Skeletal muscle satellite cell (primary cell): ENCODE measurements around the gene ZNF808.
"Not testable (repeated sequence)": the region's sequence is repeated elsewhere in the genome, so short reads cannot be mapped to it uniquely, and the experiment has no call there.

Experiments
- H3K27me3 ChIP-seq: 2 replicates; pipeline ENCODE4 v1.7.0; 2013; ENCODE audit warnings: low read length; ENCODE audit not compliant: control insufficient read depth, insufficient read depth
- H3K36me3 ChIP-seq: 2 replicates; pipeline ENCODE4 v1.7.0; 2013; ENCODE audit warnings: mild to moderate bottlenecking, control low read depth, low read length; ENCODE audit not compliant: insufficient read depth
- H3K4me1 ChIP-seq: 2 replicates; pipeline ENCODE4 v1.7.0; 2013; ENCODE audit warnings: low read length; ENCODE audit not compliant: control insufficient read depth, insufficient read depth
- H3K4me2 ChIP-seq: 2 replicates; pipeline ENCODE4 v1.7.0; 2013; ENCODE audit warnings: mild to moderate bottlenecking, low read length
- H3K4me3 ChIP-seq: 2 replicates; pipeline ENCODE4 v1.7.0; 2013; ENCODE audit warnings: low read length
- H3K9ac ChIP-seq: 2 replicates; pipeline ENCODE4 v1.7.0; 2013; ENCODE audit warnings: mild to moderate bottlenecking, low read depth, low read length, moderate library complexity
- H3K9me3 ChIP-seq: replicated peaks from 2 replicates; pipeline ENCODE4 v1.7.0; 2013; ENCODE audit warnings: mild to moderate bottlenecking, control low read depth, low read length

The ZNF808 gene

GRCh38 chr19:52538815-52539214 is 11.3 kb downstream of the ZNF808 start:
- H3K4me2 ChIP-seq, H3K4me1 ChIP-seq, H3K36me3 ChIP-seq, H3K27me3 ChIP-seq, H3K4me3 ChIP-seq, H3K9me3 ChIP-seq, H3K9ac ChIP-seq: not testable (repeated sequence)

DNA sequence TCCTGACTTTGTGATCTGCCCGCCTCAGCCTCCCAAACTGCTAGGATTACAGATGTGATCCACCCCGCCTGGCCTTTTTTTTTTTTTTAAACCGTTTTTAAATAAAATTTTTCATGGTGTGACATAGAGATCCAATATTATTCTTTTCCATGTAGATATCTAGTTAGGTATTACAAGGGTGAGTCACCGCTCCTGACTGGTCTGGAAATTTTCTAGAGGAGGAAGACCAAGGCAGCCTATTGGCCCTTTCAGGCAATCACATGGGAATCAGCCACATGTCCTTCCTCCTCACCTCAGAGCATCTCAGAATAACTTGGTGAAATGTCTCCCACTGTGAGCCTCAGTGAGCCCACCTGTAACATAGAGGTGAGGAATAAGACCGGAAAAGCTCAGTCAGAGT is 13.7 kb downstream of the ZNF808 start:
- peaks cover 18% of the 10 kb centered on the region for H3K36me3 ChIP-seq
- H3K9me3 ChIP-seq, H3K4me3 ChIP-seq, H3K9ac ChIP-seq, H3K4me2 ChIP-seq, H3K27me3 ChIP-seq, H3K4me1 ChIP-seq: not testable (repeated sequence)

- Histone ChIP-seq H3K4me1 (no peaks in the 10 kb centered on the region), H3K36me3 (peaks cover 22% of the 10 kb centered on the region), H3K27me3 (no peaks in the 10 kb centered on the region)
Observed at GRCh38 chr19:52541608-52542007, 14.1 kb downstream of the ZNF808 start.

GRCh38 chr19:52542541-52542940 is 15.1 kb downstream of the ZNF808 start:
- not testable (repeated sequence) for H3K9ac ChIP-seq, H3K9me3 ChIP-seq, H3K4me3 ChIP-seq, H3K27me3 ChIP-seq, H3K4me2 ChIP-seq, H3K4me1 ChIP-seq
- peaks cover 28% of the 10 kb centered on the region for H3K36me3 ChIP-seq

More at GRCh38 chr19:52541608-52542007, 14.1 kb downstream of the ZNF808 start:
- Histone ChIP-seq H3K9ac (no peak overlapping the region), H3K4me2 (no peak overlapping the region), H3K4me3 (no peak overlapping the region), H3K9me3 (no peaks in the 10 kb centered on the region)

DNA sequence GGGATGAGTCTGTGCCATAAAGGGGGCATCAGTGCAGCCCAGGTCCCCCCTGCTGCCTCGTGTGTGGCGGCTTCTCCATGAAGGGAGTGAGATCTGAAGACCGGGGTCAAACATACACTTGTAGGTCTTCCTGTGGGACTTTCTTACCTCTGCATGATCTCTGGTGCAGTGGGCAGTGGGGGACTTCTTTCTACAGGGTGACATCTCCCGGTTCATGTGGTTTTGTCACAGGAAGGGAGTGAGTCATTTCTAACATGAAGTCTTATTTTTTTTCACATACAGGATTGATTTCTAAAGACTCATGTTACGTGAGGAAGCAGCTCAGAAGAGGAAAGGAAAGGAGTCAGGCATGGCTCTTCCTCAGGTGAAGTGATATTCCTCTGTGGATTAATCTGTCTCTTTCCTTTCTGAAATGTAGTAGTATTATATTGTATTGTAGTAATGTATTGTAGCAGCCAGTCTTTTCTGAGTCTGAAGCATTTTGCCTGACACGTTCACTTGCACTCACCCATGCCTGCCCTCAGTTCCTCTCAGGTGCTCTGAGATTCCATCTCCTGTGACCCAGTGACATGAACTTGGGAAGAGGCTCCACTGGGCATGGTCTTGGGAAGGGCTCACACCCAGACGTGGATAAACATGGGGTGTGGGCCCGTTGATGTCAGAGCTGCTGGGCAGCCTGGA is 15.7 kb downstream of the ZNF808 start:
- Histone ChIP-seq H3K4me3 (no peak overlapping the region), H3K4me2 (no peak overlapping the region), H3K9me3 (no peaks in the 10 kb centered on the region), H3K4me1 (no peaks in the 10 kb centered on the region), H3K9ac (no peak overlapping the region), H3K36me3 (peaks cover 28% of the 10 kb centered on the region), H3K27me3 (no peaks in the 10 kb centered on the region)

DNA sequence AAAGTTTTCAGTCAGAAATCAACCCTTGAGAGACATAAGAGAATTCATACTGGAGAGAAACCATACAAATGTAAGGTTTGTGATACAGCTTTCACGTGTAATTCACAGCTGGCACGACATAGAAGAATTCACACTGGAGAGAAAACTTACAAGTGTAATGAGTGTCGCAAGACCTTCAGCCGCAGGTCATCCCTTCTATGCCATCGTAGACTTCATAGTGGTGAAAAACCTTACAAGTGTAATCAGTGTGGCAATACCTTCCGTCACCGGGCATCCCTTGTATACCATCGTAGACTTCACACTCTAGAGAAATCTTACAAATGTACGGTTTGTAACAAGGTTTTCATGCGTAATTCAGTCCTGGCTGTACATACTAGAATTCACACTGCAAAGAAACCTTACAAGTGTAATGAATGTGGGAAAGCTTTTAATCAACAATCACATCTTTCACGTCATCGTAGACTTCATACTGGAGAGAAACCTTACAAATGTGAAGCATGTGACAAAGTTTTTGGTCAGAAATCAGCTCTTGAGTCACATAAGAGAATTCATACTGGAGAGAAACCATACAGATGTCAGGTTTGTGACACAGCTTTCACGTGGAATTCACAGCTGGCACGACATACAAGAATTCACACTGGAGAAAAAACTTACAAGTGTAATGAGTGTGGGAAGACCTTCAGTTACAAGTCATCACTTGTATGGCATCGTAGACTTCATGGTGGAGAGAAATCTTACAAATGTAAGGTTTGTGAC is 26.9 kb downstream of the ZNF808 start:
- no peak overlapping the region for H3K4me3 ChIP-seq
- no peaks in the 10 kb centered on the region for H3K27me3 ChIP-seq
- peaks cover 45% of the 10 kb centered on the region for H3K9me3 ChIP-seq
- H3K4me2 ChIP-seq: no peak overlapping the region
- H3K36me3 ChIP-seq: peaks cover 66% of the 10 kb centered on the region
- H3K4me1 ChIP-seq: no peaks in the 10 kb centered on the region
- H3K9ac ChIP-seq: no peak overlapping the region

GRCh38 chr19:52557231-52557995 is 29.9 kb downstream of the ZNF808 start:
- no peak overlapping the region for H3K4me3 ChIP-seq
- H3K4me1 ChIP-seq: no peaks in the 10 kb centered on the region
- H3K36me3 ChIP-seq: peaks cover 59% of the 10 kb centered on the region
- H3K9me3 ChIP-seq: peaks cover 53% of the 10 kb centered on the region
- H3K9ac ChIP-seq: no peak overlapping the region
- H3K27me3 ChIP-seq: no peaks in the 10 kb centered on the region
- no peak overlapping the region for H3K4me2 ChIP-seq

DNA sequence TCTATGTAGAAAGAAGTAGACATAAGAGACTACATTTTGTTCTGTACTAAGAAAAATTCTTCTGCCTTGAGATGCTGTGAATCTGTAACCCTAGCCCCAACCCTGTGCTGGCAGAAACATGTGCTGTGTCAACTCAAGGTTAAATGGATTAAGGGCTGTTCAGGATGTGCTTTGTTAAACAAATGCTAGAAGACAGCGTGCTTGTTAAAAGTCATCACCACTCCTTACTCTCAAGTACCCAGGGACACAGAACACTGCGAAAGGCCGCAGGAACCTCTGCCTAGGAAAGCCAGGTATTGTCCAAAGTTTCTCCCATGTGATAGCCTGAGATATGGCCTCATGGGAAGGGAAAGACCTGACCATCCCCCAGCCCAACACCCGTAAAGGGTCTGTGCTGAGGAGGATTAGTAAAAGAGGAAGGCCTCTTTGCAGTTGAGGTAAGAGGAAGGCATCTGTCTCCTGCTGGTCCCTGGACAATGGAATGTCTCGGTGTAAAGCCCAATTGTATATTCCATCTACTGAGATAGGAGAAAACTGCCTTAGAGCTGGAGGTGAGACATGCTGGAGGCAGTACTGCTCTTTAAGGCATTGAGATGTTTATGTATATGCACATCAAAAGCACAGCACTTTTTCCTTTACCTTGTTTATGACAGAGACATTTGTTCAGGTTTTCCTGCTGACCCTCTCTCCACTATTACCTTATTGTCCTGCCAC is 31.4 kb downstream of the ZNF808 start:
- not testable (repeated sequence) for H3K4me2 ChIP-seq, H3K4me3 ChIP-seq, H3K27me3 ChIP-seq, H3K9ac ChIP-seq, H3K4me1 ChIP-seq
- Histone ChIP-seq H3K9me3 (peaks cover 47% of the 10 kb centered on the region), H3K36me3 (peaks cover 56% of the 10 kb centered on the region)

GRCh38 chr19:52561611-52562010 is 34.1 kb downstream of the ZNF808 start:
- peaks cover 26% of the 10 kb centered on the region for H3K9me3 ChIP-seq
- peaks cover 44% of the 10 kb centered on the region for H3K36me3 ChIP-seq
- not testable (repeated sequence) for H3K4me2 ChIP-seq, H3K4me3 ChIP-seq, H3K27me3 ChIP-seq, H3K9ac ChIP-seq, H3K4me1 ChIP-seq

- peaks cover 4% of the 10 kb centered on the region for H3K4me1 ChIP-seq
- no peak overlapping the region for H3K9ac ChIP-seq
- peaks cover 17% of the 10 kb centered on the region for H3K36me3 ChIP-seq
- no peaks in the 10 kb centered on the region for H3K27me3 ChIP-seq
- H3K4me3 ChIP-seq: no peak overlapping the region
- no peak overlapping the region for H3K4me2 ChIP-seq
- H3K9me3 ChIP-seq: peaks cover 13% of the 10 kb centered on the region
Observed at GRCh38 chr19:52566121-52566520, 38.7 kb downstream of the ZNF808 start.

- H3K4me3 ChIP-seq: no peak overlapping the region
- H3K27me3 ChIP-seq: no peaks in the 10 kb centered on the region
- no peak overlapping the region for H3K4me2 ChIP-seq
- peaks cover 4% of the 10 kb centered on the region for H3K4me1 ChIP-seq
- H3K36me3 ChIP-seq: peaks cover 17% of the 10 kb centered on the region
- H3K9ac ChIP-seq: no peak overlapping the region
- peaks cover 13% of the 10 kb centered on the region for H3K9me3 ChIP-seq
Observed at GRCh38 chr19:52566588-52566987, 39.1 kb downstream of the ZNF808 start.
